ENCODE data around the gene HTT. TPM values are rescaled to one million over a fixed set of nuclear protein-coding genes. Genes with fewer than 3 reads are reported as not detected.

The HTT gene
- total and polyA plus RNA-seq, 2 experiments from 2014 or later: 11.4 to 38.6 TPM

GRCh38 chr4:3096202-3096601, 21.7 kb downstream of the HTT start:
- Histone ChIP-seq H3K36me3 (peaks cover 7% of the 10 kb centered on the region), H3K4me1 (ENCODE audit: low read depth) (peaks cover 11% of the 10 kb centered on the region), H3K4me3 (no peak overlapping the region), H3K27ac (no peak overlapping the region), H3K27me3 (no peaks in the 10 kb centered on the region), H3K9me3 (ENCODE audit: low read depth) (no peaks in the 10 kb centered on the region)
- no peak for DNase-seq (ENCODE audit: low read depth in 1 of 2, low spot score in 1 of 2)
- TF ChIP-seq, protein P1, sequence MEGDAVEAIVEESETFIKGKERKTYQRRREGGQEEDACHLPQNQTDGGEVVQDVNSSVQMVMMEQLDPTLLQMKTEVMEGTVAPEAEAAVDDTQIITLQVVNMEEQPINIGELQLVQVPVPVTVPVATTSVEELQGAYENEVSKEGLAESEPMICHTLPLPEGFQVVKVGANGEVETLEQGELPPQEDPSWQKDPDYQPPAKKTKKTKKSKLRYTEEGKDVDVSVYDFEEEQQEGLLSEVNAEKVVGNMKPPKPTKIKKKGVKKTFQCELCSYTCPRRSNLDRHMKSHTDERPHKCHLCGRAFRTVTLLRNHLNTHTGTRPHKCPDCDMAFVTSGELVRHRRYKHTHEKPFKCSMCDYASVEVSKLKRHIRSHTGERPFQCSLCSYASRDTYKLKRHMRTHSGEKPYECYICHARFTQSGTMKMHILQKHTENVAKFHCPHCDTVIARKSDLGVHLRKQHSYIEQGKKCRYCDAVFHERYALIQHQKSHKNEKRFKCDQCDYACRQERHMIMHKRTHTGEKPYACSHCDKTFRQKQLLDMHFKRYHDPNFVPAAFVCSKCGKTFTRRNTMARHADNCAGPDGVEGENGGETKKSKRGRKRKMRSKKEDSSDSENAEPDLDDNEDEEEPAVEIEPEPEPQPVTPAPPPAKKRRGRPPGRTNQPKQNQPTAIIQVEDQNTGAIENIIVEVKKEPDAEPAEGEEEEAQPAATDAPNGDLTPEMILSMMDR (IDR thresholded peaks at IDR 0.05; ENCODE audit: low read depth, low read length): no peak

GRCh38 chr4:3098346-3098745, 23.9 kb downstream of the HTT start:
- DNase-seq (ENCODE audit: low read depth in 1 of 2, low spot score in 1 of 2): no peak
- Histone ChIP-seq H3K27ac (no peak overlapping the region), H3K4me3 (no peak overlapping the region), H3K9me3 (ENCODE audit: low read depth) (no peaks in the 10 kb centered on the region), H3K27me3 (no peaks in the 10 kb centered on the region), H3K36me3 (peaks cover 7% of the 10 kb centered on the region), H3K4me1 (ENCODE audit: low read depth) (peaks cover 7% of the 10 kb centered on the region)
- TF ChIP-seq, protein P1 (IDR thresholded peaks at IDR 0.05; ENCODE audit: low read depth, low read length): no peak

DNA sequence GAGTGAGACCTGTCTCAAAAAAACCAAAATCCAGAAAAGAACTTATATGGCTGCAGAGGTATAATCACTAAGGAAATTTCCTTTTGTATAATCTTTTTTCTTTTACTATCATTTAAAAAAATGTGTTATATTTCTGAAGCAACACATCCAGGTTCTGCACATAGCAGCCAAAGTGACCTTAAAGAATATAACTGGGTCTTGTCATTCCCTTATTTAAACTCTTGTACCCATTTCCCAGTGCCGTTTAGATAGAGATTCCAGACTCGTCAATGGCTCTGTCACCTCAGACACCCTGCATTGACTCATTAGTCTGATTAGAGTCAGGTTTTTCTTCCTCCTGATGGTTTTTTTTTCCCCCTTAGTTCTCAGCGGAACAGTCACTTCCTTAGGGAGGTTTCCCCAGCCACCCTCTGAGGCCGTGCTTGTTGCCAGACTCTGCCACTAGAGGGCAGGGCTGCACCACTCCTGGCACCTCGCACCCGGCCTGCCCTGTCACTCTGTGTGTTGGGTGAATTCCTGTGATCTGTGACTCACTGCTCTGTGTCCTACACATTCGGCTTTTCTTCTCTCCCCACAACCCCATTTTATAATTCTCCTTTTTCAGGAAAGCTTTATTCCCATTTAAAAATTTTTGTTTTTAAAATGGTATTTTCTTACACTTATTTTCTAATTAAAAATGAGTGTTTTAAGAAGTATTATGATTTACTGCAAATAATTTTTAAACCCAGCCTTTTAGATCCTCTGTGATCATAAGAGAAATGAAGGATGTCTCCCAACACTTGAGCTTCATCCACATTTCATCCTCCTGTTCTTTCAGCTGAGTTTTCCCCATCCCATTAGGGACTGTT, 32.1 kb downstream of the HTT start:
- Histone ChIP-seq H3K36me3 (peaks cover 15% of the 10 kb centered on the region), H3K27me3 (no peaks in the 10 kb centered on the region), H3K27ac (no peak overlapping the region), H3K9me3 (ENCODE audit: low read depth) (no peaks in the 10 kb centered on the region), H3K4me3 (no peak overlapping the region), H3K4me1 (ENCODE audit: low read depth) (peaks cover 3% of the 10 kb centered on the region)
- TF ChIP-seq, protein P1 (IDR thresholded peaks at IDR 0.05; ENCODE audit: low read depth, low read length): peak; percentile 98
- peak; percentile 83 to 93 for DNase-seq (ENCODE audit: low read depth in 1 of 2, low spot score in 1 of 2)

- H3K4me1 ChIP-seq (ENCODE audit: low read depth): peaks cover 3% of the 10 kb centered on the region
- TF ChIP-seq, protein P1 (IDR thresholded peaks at IDR 0.05; ENCODE audit: low read depth, low read length): no peak
- H3K9me3 ChIP-seq (ENCODE audit: low read depth): no peaks in the 10 kb centered on the region
- H3K27ac ChIP-seq: no peak overlapping the region
- no peak overlapping the region for H3K4me3 ChIP-seq
- H3K27me3 ChIP-seq: no peaks in the 10 kb centered on the region
- no peak for DNase-seq (ENCODE audit: low read depth in 1 of 2, low spot score in 1 of 2)
- peaks cover 18% of the 10 kb centered on the region for H3K36me3 ChIP-seq
Observed at GRCh38 chr4:3107271-3107670, 32.8 kb downstream of the HTT start.

- Histone ChIP-seq H3K27me3 (no peaks in the 10 kb centered on the region), H3K27ac (no peak overlapping the region), H3K4me1 (ENCODE audit: low read depth) (peaks cover 3% of the 10 kb centered on the region), H3K9me3 (ENCODE audit: low read depth) (no peaks in the 10 kb centered on the region), H3K4me3 (no peak overlapping the region), H3K36me3 (peaks cover 21% of the 10 kb centered on the region)
- TF ChIP-seq, protein P1 (IDR thresholded peaks at IDR 0.05; ENCODE audit: low read depth, low read length): no peak
- no peak for DNase-seq (ENCODE audit: low read depth in 1 of 2, low spot score in 1 of 2)
Observed at GRCh38 chr4:3107691-3108121, 33.2 kb downstream of the HTT start.
